Peyer's patch (tissue), 4 donors: ENCODE results near the gene EPS8L2. TPM values are rescaled to one million over a fixed set of nuclear protein-coding genes. Genes with fewer than 3 reads are reported as not detected.

Experiments used
- DNase-seq, 3 donors: peaks; one replicate each; pipeline ENCODE4 v3.0.0-alpha.2; 2017 to 2019
- H3K27ac ChIP-seq, 4 donors: fragments of 200-600 bp; sonication (generic); one replicate each; pipeline ENCODE4 v1.5.1; 2016 to 2019
- H3K27me3 ChIP-seq, 2 donors: fragments of 200-600 bp; sonication (generic); one replicate each; pipeline ENCODE4 v1.5.1; 2019
- H3K36me3 ChIP-seq, 3 donors: fragments of 200-600 bp; sonication (generic); one replicate each; pipeline ENCODE4 v1.5.1; 2016 to 2019
- H3K4me1 ChIP-seq, 4 donors: fragments of 200-600 bp; sonication (generic); one replicate each; pipeline ENCODE4 v1.5.1; 2016 to 2019
- H3K4me3 ChIP-seq, 4 donors: fragments of 200-600 bp; sonication (generic); 1 replicate in 3 of 4; 2 replicates in 1 of 4; pipeline ENCODE4 v1.5.1; 2016 to 2019; ENCODE audit warnings: mild to moderate bottlenecking in 1 of 4
- H3K9me3 ChIP-seq, 4 donors: fragments of 200-600 bp; sonication (generic); one replicate each; pipeline ENCODE4 v1.5.1; 2016 to 2019; ENCODE audit warnings: mild to moderate bottlenecking in 1 of 4
- CTCF ChIP-seq, 6 experiments: fragments of 450-650 bp in 4 of 6; fragments of 200-600 bp in 2 of 6; sonication (generic) in 1 of 6; IDR thresholded peaks; one replicate each; pipeline ENCODE4 v1.5.1; 2017 to 2019; ENCODE audit warnings: antibody characterized with exemption in 6 of 6, mild to moderate bottlenecking in 3 of 6, moderate library complexity in 1 of 6
- POLR2A ChIP-seq, 2 donors: fragments of 450-650 bp; IDR thresholded peaks; one replicate each; pipeline ENCODE4 v1.5.1; 2017; ENCODE audit warnings: antibody characterized with exemption in 2 of 2, mild to moderate bottlenecking in 2 of 2, moderate library complexity in 2 of 2
- total RNA-seq, 4 donors: library from RNA; depleted of rRNA; stranded (reverse); fragments of >200 nt; gene quantifications; one replicate each; pipeline ENCODE4 v1.1.0, GENCODE V29; 2016

Gene EPS8L2
- total RNA-seq, 4 donors from 2014 or later = 258 to 710 (median 672) TPM

- Histone ChIP-seq H3K27me3 (peaks cover 0 to 5% of the 10 kb centered on the region in 2 donors), H3K4me1 (peaks cover 0 to 48% (median 20%) of the 10 kb centered on the region in 4 donors), H3K9me3 (no peaks in the 10 kb centered on the region), H3K4me3 (no peak overlapping the region), H3K27ac (no peak overlapping the region), H3K36me3 (peaks cover 0 to 24% (median 0%) of the 10 kb centered on the region in 3 donors)
- DNase-seq = no peak
- TF ChIP-seq POLR2A (IDR thresholded peaks at IDR 0.05) = no peak
- no peak for TF ChIP-seq CTCF (IDR thresholded peaks at IDR 0.05)
Observed at GRCh38 chr11:719214-720016, 13.4 kb downstream of the EPS8L2 start.

- no peak overlapping the region for H3K27ac ChIP-seq
- TF ChIP-seq POLR2A (IDR thresholded peaks at IDR 0.05) (no peak), CTCF (IDR thresholded peaks at IDR 0.05) (no peak)
- peaks cover 0 to 55% (median 20%) of the 10 kb centered on the region in 4 donors for H3K4me1 ChIP-seq
- no peaks in the 10 kb centered on the region for H3K9me3 ChIP-seq
- DNase-seq = no peak
- H3K36me3 ChIP-seq = peaks cover 0 to 31% (median 0%) of the 10 kb centered on the region in 3 donors
- peak overlapping the region in 3 of 4 donors; percentile 32 to 34 (median 33) for H3K4me3 ChIP-seq
- H3K27me3 ChIP-seq = peaks cover 0 to 5% of the 10 kb centered on the region in 2 donors
Observed at GRCh38 chr11:720017-720641, 14.1 kb downstream of the EPS8L2 start.

- peak overlapping the region; percentile 13 to 34 (median 32) for H3K4me3 ChIP-seq
- peak in 2 of 3 donors; percentile 59 to 77 for DNase-seq
- no peaks in the 10 kb centered on the region for H3K9me3 ChIP-seq
- H3K27ac ChIP-seq = peak overlapping the region in 2 of 4 donors; percentile 2 to 65
- H3K36me3 ChIP-seq = peaks cover 0 to 31% (median 0%) of the 10 kb centered on the region in 3 donors
- no peak for TF ChIP-seq POLR2A (IDR thresholded peaks at IDR 0.05)
- no peak for TF ChIP-seq CTCF (IDR thresholded peaks at IDR 0.05)
- H3K4me1 ChIP-seq = peaks cover 3 to 61% (median 25%) of the 10 kb centered on the region in 4 donors
- H3K27me3 ChIP-seq = peaks cover 0 to 5% of the 10 kb centered on the region in 2 donors
Observed at GRCh38 chr11:720642-721246, 14.7 kb downstream of the EPS8L2 start.

GRCh38 chr11:721247-721740, 15.3 kb downstream of the EPS8L2 start:
- Histone ChIP-seq H3K4me3 (peak overlapping the region; percentile 13 to 34 (median 32)), H3K9me3 (no peaks in the 10 kb centered on the region), H3K27me3 (peaks cover 0 to 5% of the 10 kb centered on the region in 2 donors), H3K27ac (peak overlapping the region; percentile 2 to 65 (median 22)), H3K36me3 (peaks cover 0 to 31% (median 0%) of the 10 kb centered on the region in 3 donors), H3K4me1 (peaks cover 3 to 67% (median 26%) of the 10 kb centered on the region in 4 donors)
- TF ChIP-seq POLR2A (IDR thresholded peaks at IDR 0.05) (no peak), CTCF (IDR thresholded peaks at IDR 0.05) (no peak)
- peak in 1 of 3 donors; percentile 41 for DNase-seq

GRCh38 chr11:721741-722345, 15.8 kb downstream of the EPS8L2 start:
- H3K27me3 ChIP-seq = peaks cover 0 to 5% of the 10 kb centered on the region in 2 donors
- H3K36me3 ChIP-seq = peaks cover 0 to 31% (median 0%) of the 10 kb centered on the region in 3 donors
- TF ChIP-seq POLR2A (IDR thresholded peaks at IDR 0.05) (no peak), CTCF (IDR thresholded peaks at IDR 0.05) (no peak)
- H3K4me3 ChIP-seq = peak overlapping the region; percentile 4 to 34 (median 19)
- peak overlapping the region in 3 of 4 donors; percentile 22 to 65 (median 23) for H3K27ac ChIP-seq
- peaks cover 3 to 72% (median 29%) of the 10 kb centered on the region in 4 donors for H3K4me1 ChIP-seq
- DNase-seq = peak; percentile 72 to 90 (median 85)
- H3K9me3 ChIP-seq = no peaks in the 10 kb centered on the region
